ENCODE data around the gene FBXO40. TPM values are rescaled to one million over a fixed set of nuclear protein-coding genes. Genes with fewer than 3 reads are reported as not detected.

FBXO40 gene
- total RNA-seq, 1 donor, result not detected

- H3K27me3 ChIP-seq (ENCODE audit: insufficient read depth, low read length), result no peaks in the 10 kb centered on the region
- TF ChIP-seq CTCF (IDR thresholded peaks at IDR 0.05; ENCODE audit: extremely low read depth, low read depth, low read length), result no peak
- no peaks in the 10 kb centered on the region for H3K79me2 ChIP-seq (ENCODE audit: insufficient read depth, low read length)
- H3K4me1 ChIP-seq (ENCODE audit: insufficient read depth, low read length), result no peaks in the 10 kb centered on the region
- no peak overlapping the region for H3K4me2 ChIP-seq (ENCODE audit: insufficient read depth, low read length)
- no peak overlapping the region for H3K27ac ChIP-seq (ENCODE audit: low read depth, low read length)
- peaks cover 62% of the 10 kb centered on the region for H3K36me3 ChIP-seq (ENCODE audit: insufficient read depth, low read length)
- no peak overlapping the region for H2AFZ ChIP-seq (ENCODE audit: low read length)
- no peaks in the 10 kb centered on the region for H3K9me3 ChIP-seq (ENCODE audit: low read depth, low read length)
- H4K20me1 ChIP-seq (ENCODE audit: insufficient read depth, low read length), result no peaks in the 10 kb centered on the region
- no peak overlapping the region for H3K4me3 ChIP-seq (ENCODE audit: insufficient read depth, low read length)
- DNase-seq (ENCODE audit: insufficient read length, low spot score, missing footprints), result no peak
These were observed 72.3 kb downstream of the FBXO40 start for GRCh38 chr3:121665488-121665887.

- Histone ChIP-seq H4K20me1 (ENCODE audit: insufficient read depth, low read length) (no peaks in the 10 kb centered on the region), H3K79me2 (ENCODE audit: insufficient read depth, low read length) (no peaks in the 10 kb centered on the region), H3K27me3 (ENCODE audit: insufficient read depth, low read length) (no peaks in the 10 kb centered on the region), H3K4me3 (ENCODE audit: insufficient read depth, low read length) (no peak overlapping the region), H3K36me3 (ENCODE audit: insufficient read depth, low read length) (peaks cover 69% of the 10 kb centered on the region), H2AFZ (ENCODE audit: low read length) (no peak overlapping the region), H3K4me1 (ENCODE audit: insufficient read depth, low read length) (no peaks in the 10 kb centered on the region), H3K27ac (ENCODE audit: low read depth, low read length) (no peak overlapping the region), H3K4me2 (ENCODE audit: insufficient read depth, low read length) (no peak overlapping the region), H3K9me3 (ENCODE audit: low read depth, low read length) (no peaks in the 10 kb centered on the region)
- no peak for DNase-seq (ENCODE audit: insufficient read length, low spot score, missing footprints)
- no peak for TF ChIP-seq CTCF (IDR thresholded peaks at IDR 0.05; ENCODE audit: extremely low read depth, low read depth, low read length)
These were observed 74.2 kb downstream of the FBXO40 start for GRCh38 chr3:121667333-121667732.

- peaks cover 46% of the 10 kb centered on the region for H3K36me3 ChIP-seq (ENCODE audit: insufficient read depth, low read length)
- H3K4me2 ChIP-seq (ENCODE audit: insufficient read depth, low read length), result no peak overlapping the region
- no peaks in the 10 kb centered on the region for H3K9me3 ChIP-seq (ENCODE audit: low read depth, low read length)
- H3K27ac ChIP-seq (ENCODE audit: low read depth, low read length), result no peak overlapping the region
- no peaks in the 10 kb centered on the region for H3K4me1 ChIP-seq (ENCODE audit: insufficient read depth, low read length)
- TF ChIP-seq CTCF (IDR thresholded peaks at IDR 0.05; ENCODE audit: extremely low read depth, low read depth, low read length), result no peak
- no peak for DNase-seq (ENCODE audit: insufficient read length, low spot score, missing footprints)
- H4K20me1 ChIP-seq (ENCODE audit: insufficient read depth, low read length), result no peaks in the 10 kb centered on the region
- no peak overlapping the region for H2AFZ ChIP-seq (ENCODE audit: low read length)
- no peaks in the 10 kb centered on the region for H3K79me2 ChIP-seq (ENCODE audit: insufficient read depth, low read length)
- no peaks in the 10 kb centered on the region for H3K27me3 ChIP-seq (ENCODE audit: insufficient read depth, low read length)
- no peak overlapping the region for H3K4me3 ChIP-seq (ENCODE audit: insufficient read depth, low read length)
These were observed 77.5 kb downstream of the FBXO40 start for GRCh38 chr3:121670676-121671075.

- Histone ChIP-seq H3K79me2 (ENCODE audit: insufficient read depth, low read length) (no peaks in the 10 kb centered on the region), H2AFZ (ENCODE audit: low read length) (no peak overlapping the region), H3K27ac (ENCODE audit: low read depth, low read length) (no peak overlapping the region), H3K27me3 (ENCODE audit: insufficient read depth, low read length) (no peaks in the 10 kb centered on the region), H3K4me3 (ENCODE audit: insufficient read depth, low read length) (no peak overlapping the region), H3K9me3 (ENCODE audit: low read depth, low read length) (no peaks in the 10 kb centered on the region), H3K4me1 (ENCODE audit: insufficient read depth, low read length) (no peaks in the 10 kb centered on the region), H3K36me3 (ENCODE audit: insufficient read depth, low read length) (peaks cover 39% of the 10 kb centered on the region), H3K4me2 (ENCODE audit: insufficient read depth, low read length) (no peak overlapping the region), H4K20me1 (ENCODE audit: insufficient read depth, low read length) (no peaks in the 10 kb centered on the region)
- no peak for DNase-seq (ENCODE audit: insufficient read length, low spot score, missing footprints)
- TF ChIP-seq CTCF (IDR thresholded peaks at IDR 0.05; ENCODE audit: extremely low read depth, low read depth, low read length), result no peak
These were observed 84.0 kb downstream of the FBXO40 start for GRCh38 chr3:121677141-121677540.

Small RNA genes within 50 kb of the gene (small RNA-seq; reads per million reads assigned to genes)
- not detected for gene RNU4-62P

Other genes starting within 250 kb of the FBXO40 start
- 1.4 and 1.5 TPM in 2 replicates for gene POLQ, start 47.4 kb upstream of the FBXO40 start, total RNA-seq
- gene ARGFX, start 25.4 kb upstream of the FBXO40 start, total RNA-seq, result not detected in 2 replicates
- gene HCLS1, start 67.5 kb downstream of the FBXO40 start, total RNA-seq, result 2.9 and 4.1 TPM in 2 replicates
- 62.2 and 70.6 TPM in 2 replicates for gene GOLGB1, start 156.4 kb downstream of the FBXO40 start, total RNA-seq
- gene IQCB1, start 241.7 kb downstream of the FBXO40 start, total RNA-seq, result 15.9 and 16.2 TPM in 2 replicates
- 1.2 and 1.4 TPM in 2 replicates for gene EAF2, start 241.8 kb downstream of the FBXO40 start, total RNA-seq

Measured in osteoblast (primary cell).